Activated naive CD4-positive, alpha-beta T cell treated with anti-CD3 and anti-CD28 coated beads for 36 hours (primary cell): Measurements from ENCODE around the gene ROCK2. TPM values are rescaled to one million over a fixed set of nuclear protein-coding genes. Genes with fewer than 3 reads are reported as not detected.

ENCODE experiments used
- CTCF ChIA-PET: fragments of 350-600 bp; sonication (Branson Sonifier 250); formaldehyde crosslinking; loops from one replicate; lab custom pipeline; 2021; ENCODE audit warnings: antibody characterized with exemption; lab: Charles Lee
- DNase-seq: peaks from one replicate; pipeline ENCODE4 v3.0.0-alpha.2; 2020
- H3K27ac Mint-ChIP-seq: one replicate; pipeline ENCODE4 v1.8.0; 2021; ENCODE audit warnings: mild to moderate bottlenecking, mixed read lengths
- H3K27me3 Mint-ChIP-seq: one replicate; pipeline ENCODE4 v1.8.0; 2021; ENCODE audit warnings: low read depth, mixed read lengths
- H3K36me3 Mint-ChIP-seq: one replicate; pipeline ENCODE4 v1.8.0; 2021; ENCODE audit warnings: low read depth, mixed read lengths
- H3K4me1 Mint-ChIP-seq: one replicate; pipeline ENCODE4 v1.8.0; 2021; ENCODE audit warnings: low read depth, mixed read lengths
- H3K4me3 Mint-ChIP-seq: one replicate; pipeline ENCODE4 v1.8.0; 2021; ENCODE audit warnings: mild to moderate bottlenecking, moderate library complexity, mixed read lengths
- H3K9me3 Mint-ChIP-seq: one replicate; pipeline ENCODE4 v1.8.0; 2021; ENCODE audit warnings: mixed read lengths
- intact Hi-C: fragments of 100-400 bp; cut with micrococcal nuclease; formaldehyde crosslinking; loops from one replicate; pipeline ENCODE4 v1.15.1; 2023
- total RNA-seq, 2 experiments: library from RNA; stranded (reverse); gene quantifications; one replicate each; pipeline ENCODE4 v1.2.3, GENCODE V29; 2021

The ROCK2 gene
- total RNA-seq, 2 experiments from 2014 or later, result 8.4 to 9.4 TPM

DNA sequence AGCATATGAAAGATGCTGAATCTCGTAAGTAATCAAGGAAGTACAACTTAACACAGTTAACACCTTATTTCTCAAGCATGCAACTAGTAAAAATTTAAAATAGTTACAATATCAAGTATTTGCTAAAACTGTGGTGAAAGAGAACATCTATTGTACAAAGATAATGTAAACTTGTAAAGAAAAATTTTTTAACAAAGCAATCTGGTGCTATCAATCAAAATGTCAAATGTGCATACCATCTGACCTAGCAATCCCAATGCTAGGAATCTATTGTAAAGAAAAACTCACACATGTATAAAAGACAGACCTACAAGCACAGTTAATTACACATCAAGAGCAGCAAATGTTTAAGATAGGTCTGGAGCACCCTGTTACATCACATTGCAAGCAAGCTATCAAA is 99.1 kb downstream of the ROCK2 start:
- Mint-ChIP-seq H3K27ac (no peak overlapping the region), H3K4me3 (no peak overlapping the region), H3K9me3 (no peaks in the 10 kb centered on the region), H3K4me1 (no peaks in the 10 kb centered on the region), H3K27me3 (no peaks in the 10 kb centered on the region), H3K36me3 (peaks cover 2% of the 10 kb centered on the region)
- DNase-seq, result no peak
- intact Hi-C loops, result no loop called here
- CTCF ChIA-PET, result no interaction called here

GRCh38 chr2:11244091-11244826 is 100.2 kb downstream of the ROCK2 start:
- Mint-ChIP-seq H3K27ac (no peak overlapping the region), H3K9me3 (no peaks in the 10 kb centered on the region), H3K27me3 (no peaks in the 10 kb centered on the region), H3K4me1 (no peaks in the 10 kb centered on the region), H3K4me3 (no peak overlapping the region), H3K36me3 (peaks cover 2% of the 10 kb centered on the region)
- intact Hi-C loops, result no loop called here
- DNase-seq, result no peak
- CTCF ChIA-PET, result no interaction called here

DNA sequence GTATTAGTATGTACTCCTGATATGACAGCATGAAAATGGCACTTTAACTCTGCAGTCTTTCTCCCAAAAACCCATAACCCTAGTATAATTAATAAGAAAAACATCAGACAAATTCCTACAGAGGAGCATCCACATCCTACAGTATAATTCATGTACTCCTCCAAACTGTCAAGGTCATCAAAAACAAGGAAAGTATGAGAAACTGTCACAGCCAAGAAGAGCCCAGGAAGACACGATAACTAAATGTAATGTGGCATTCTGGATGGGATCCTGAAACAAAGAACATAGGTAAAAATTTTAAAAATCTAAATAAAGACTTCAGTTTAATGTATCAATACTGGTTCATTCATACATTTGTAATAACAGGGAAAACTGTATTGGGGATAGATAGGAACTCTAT is 100.9 kb downstream of the ROCK2 start:
- H3K9me3 Mint-ChIP-seq, result no peaks in the 10 kb centered on the region
- intact Hi-C loops, result no loop called here
- H3K4me1 Mint-ChIP-seq, result no peaks in the 10 kb centered on the region
- no peak overlapping the region for H3K27ac Mint-ChIP-seq
- no peaks in the 10 kb centered on the region for H3K27me3 Mint-ChIP-seq
- peaks cover 2% of the 10 kb centered on the region for H3K36me3 Mint-ChIP-seq
- no peak for DNase-seq
- H3K4me3 Mint-ChIP-seq, result no peak overlapping the region
- CTCF ChIA-PET, result no interaction called here

GRCh38 chr2:11242542-11243174 is 101.8 kb downstream of the ROCK2 start:
- no peaks in the 10 kb centered on the region for H3K4me1 Mint-ChIP-seq
- CTCF ChIA-PET, result interaction anchor here (1.2 kb wide), 1 partner anchor 340 kb away, joined by 3 read pairs; no protein-coding TSS in a partner anchor
- H3K27me3 Mint-ChIP-seq, result no peaks in the 10 kb centered on the region
- DNase-seq, result no peak
- H3K27ac Mint-ChIP-seq, result no peak overlapping the region
- no peaks in the 10 kb centered on the region for H3K9me3 Mint-ChIP-seq
- no peak overlapping the region for H3K4me3 Mint-ChIP-seq
- intact Hi-C loops, result no loop called here
- H3K36me3 Mint-ChIP-seq, result no peaks in the 10 kb centered on the region

- no peak overlapping the region for H3K27ac Mint-ChIP-seq
- H3K9me3 Mint-ChIP-seq, result no peaks in the 10 kb centered on the region
- no peak for DNase-seq
- peaks cover 5% of the 10 kb centered on the region for H3K4me1 Mint-ChIP-seq
- CTCF ChIA-PET, result interaction anchor here (1.2 kb wide), 1 partner anchor 341 kb away, joined by 3 read pairs; no protein-coding TSS in a partner anchor
- H3K27me3 Mint-ChIP-seq, result no peaks in the 10 kb centered on the region
- no peaks in the 10 kb centered on the region for H3K36me3 Mint-ChIP-seq
- H3K4me3 Mint-ChIP-seq, result no peak overlapping the region
- intact Hi-C loops, result no loop called here
Observed at GRCh38 chr2:11241412-11242203, 102.8 kb downstream of the ROCK2 start.

- no peaks in the 10 kb centered on the region for H3K27me3 Mint-ChIP-seq
- no peaks in the 10 kb centered on the region for H3K9me3 Mint-ChIP-seq
- DNase-seq, result no peak
- CTCF ChIA-PET, result no interaction called here
- H3K4me3 Mint-ChIP-seq, result no peak overlapping the region
- intact Hi-C loops, result loop anchor here (10.0 kb wide), 1 partner anchor 175 kb away; no protein-coding TSS in a partner anchor
- peaks cover 10% of the 10 kb centered on the region for H3K4me1 Mint-ChIP-seq
- H3K36me3 Mint-ChIP-seq, result no peaks in the 10 kb centered on the region
- no peak overlapping the region for H3K27ac Mint-ChIP-seq
Observed at GRCh38 chr2:11239666-11240462, 104.6 kb downstream of the ROCK2 start.

- intact Hi-C loops, result loop anchor here (10.0 kb wide), 1 partner anchor 176 kb away; no protein-coding TSS in a partner anchor
Observed at GRCh38 chr2:11239147-11239546, 105.3 kb downstream of the ROCK2 start.

GRCh38 chr2:11237122-11237521 is 107.3 kb downstream of the ROCK2 start:
- intact Hi-C loops, result loop anchor here (10.0 kb wide), 1 partner anchor 178 kb away; no protein-coding TSS in a partner anchor
- Mint-ChIP-seq H3K27ac (no peak overlapping the region), H3K27me3 (no peaks in the 10 kb centered on the region), H3K4me1 (peaks cover 10% of the 10 kb centered on the region), H3K9me3 (no peaks in the 10 kb centered on the region), H3K4me3 (no peak overlapping the region), H3K36me3 (no peaks in the 10 kb centered on the region)
- CTCF ChIA-PET, result interaction anchor here (0.6 kb wide), 1 partner anchor 93 kb away, joined by 3 read pairs; no protein-coding TSS in a partner anchor
- DNase-seq, result no peak

More at GRCh38 chr2:11239147-11239546, 105.3 kb downstream of the ROCK2 start:
- no peak for DNase-seq
- Mint-ChIP-seq H3K4me3 (no peak overlapping the region), H3K36me3 (no peaks in the 10 kb centered on the region), H3K27me3 (no peaks in the 10 kb centered on the region), H3K4me1 (peaks cover 10% of the 10 kb centered on the region), H3K27ac (no peak overlapping the region), H3K9me3 (no peaks in the 10 kb centered on the region)
- CTCF ChIA-PET, result interaction anchor here (0.6 kb wide), 1 partner anchor 179 kb away, joined by 4 read pairs; no protein-coding TSS in a partner anchor

DNA sequence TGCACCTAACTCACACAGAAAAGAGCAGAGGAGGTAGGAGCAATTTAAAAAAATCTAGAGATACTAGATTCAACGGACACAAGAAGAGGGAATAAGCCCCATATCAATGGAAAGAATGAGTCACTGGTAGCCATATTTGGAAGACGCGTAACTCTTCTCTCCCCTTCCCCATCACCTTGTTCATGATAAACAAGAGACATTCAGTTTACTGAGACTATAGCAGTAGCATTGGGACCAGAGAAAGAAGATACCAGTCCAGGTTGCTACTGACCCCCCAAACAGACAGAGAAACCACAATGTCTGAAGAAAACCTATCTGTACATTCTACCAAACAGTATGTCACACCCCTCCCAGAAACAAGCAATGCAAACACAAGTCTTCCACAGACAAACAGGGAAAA is 108.1 kb downstream of the ROCK2 start:
- peaks cover 10% of the 10 kb centered on the region for H3K4me1 Mint-ChIP-seq
- no peaks in the 10 kb centered on the region for H3K36me3 Mint-ChIP-seq
- H3K27me3 Mint-ChIP-seq, result no peaks in the 10 kb centered on the region
- H3K4me3 Mint-ChIP-seq, result no peak overlapping the region
- CTCF ChIA-PET, result interaction anchor here (1.5 to 1.8 kb wide), 2 partner anchors 104 to 348 kb away, joined by 4 to 7 read pairs; a partner anchor contains a TSS
- no peaks in the 10 kb centered on the region for H3K9me3 Mint-ChIP-seq
- no peak for DNase-seq
- no peak overlapping the region for H3K27ac Mint-ChIP-seq
- intact Hi-C loops, result loop anchor here (10.0 kb wide), 1 partner anchor 178 kb away; no protein-coding TSS in a partner anchor

- intact Hi-C loops, result loop anchor here (2.0 to 10.0 kb wide), 2 partner anchors 109 to 179 kb away; partner anchors contain the start of gene ROCK2
- CTCF ChIA-PET, result interaction anchor here (1.4 to 1.8 kb wide), 3 partner anchors 103 to 349 kb away, joined by 4 to 7 read pairs (median 4); a partner anchor contains a TSS
- H3K27ac Mint-ChIP-seq, result no peak overlapping the region
- H3K4me3 Mint-ChIP-seq, result no peak overlapping the region
- H3K36me3 Mint-ChIP-seq, result no peaks in the 10 kb centered on the region
- DNase-seq, result no peak
- no peaks in the 10 kb centered on the region for H3K27me3 Mint-ChIP-seq
- H3K9me3 Mint-ChIP-seq, result no peaks in the 10 kb centered on the region
- peaks cover 10% of the 10 kb centered on the region for H3K4me1 Mint-ChIP-seq
Observed at GRCh38 chr2:11235583-11235982, 108.9 kb downstream of the ROCK2 start.

DNA sequence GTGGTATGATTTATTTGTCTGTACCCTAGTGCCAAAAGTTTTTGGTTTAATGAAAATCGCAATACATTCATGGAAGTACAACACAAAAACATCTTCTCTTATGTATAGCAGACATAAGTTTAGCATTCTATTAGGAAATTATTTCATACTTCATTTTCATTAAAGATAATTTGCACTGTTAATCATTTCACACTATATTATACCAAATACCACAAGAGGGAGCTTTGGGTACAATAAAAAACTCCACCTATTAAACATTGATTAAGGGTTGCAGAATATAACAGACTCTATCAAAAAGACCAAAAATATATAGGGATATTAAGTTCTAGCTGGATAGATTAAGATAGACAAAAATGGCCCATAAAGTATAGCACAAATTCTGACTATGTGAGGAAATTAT is 110.1 kb downstream of the ROCK2 start:
- H3K4me3 Mint-ChIP-seq, result no peak overlapping the region
- DNase-seq, result no peak
- peaks cover 1% of the 10 kb centered on the region for H3K36me3 Mint-ChIP-seq
- H3K9me3 Mint-ChIP-seq, result no peaks in the 10 kb centered on the region
- intact Hi-C loops, result loop anchor here (1.0 to 10.0 kb wide), 4 partner anchors 110 to 350 kb away; partner anchors contain the start of gene ROCK2
- CTCF ChIA-PET, result interaction anchor here (1.4 to 1.8 kb wide), 2 partner anchors 102 to 103 kb away, joined by 4 to 7 read pairs; a partner anchor contains a TSS
- peaks cover 10% of the 10 kb centered on the region for H3K4me1 Mint-ChIP-seq
- H3K27ac Mint-ChIP-seq, result no peak overlapping the region
- no peaks in the 10 kb centered on the region for H3K27me3 Mint-ChIP-seq
